ENCODE results near the gene CAPN9.

CAPN9 gene

GRCh38 chr1:230706020-230706699 lies 41.0 kb upstream of the CAPN9 start:
- no peak for DNase-seq (ENCODE audit: low spot score in 2 of 2)
- ATAC-seq (replicated peaks; ENCODE audit: extremely low read depth, poor library complexity, severe bottlenecking) = no peak
- Mint-ChIP-seq H3K4me3 (no peak overlapping the region), H3K9me3 (no peaks in the 10 kb centered on the region), H3K36me3 (ENCODE audit: insufficient read depth) (no peaks in the 10 kb centered on the region), H3K4me1 (peaks cover 16% of the 10 kb centered on the region), H3K27ac (ENCODE audit: low read depth) (no peak overlapping the region), H3K27me3 (peaks cover 19% of the 10 kb centered on the region)

GRCh38 chr1:230706887-230707731 lies 40.1 kb upstream of the CAPN9 start:
- DNase-seq (ENCODE audit: low spot score in 2 of 2) (no peak), ATAC-seq (replicated peaks; ENCODE audit: extremely low read depth, poor library complexity, severe bottlenecking) (no peak)
- Mint-ChIP-seq H3K4me3 (no peak overlapping the region), H3K36me3 (ENCODE audit: insufficient read depth) (no peaks in the 10 kb centered on the region), H3K27ac (ENCODE audit: low read depth) (no peak overlapping the region), H3K9me3 (no peaks in the 10 kb centered on the region), H3K4me1 (peaks cover 16% of the 10 kb centered on the region), H3K27me3 (peaks cover 19% of the 10 kb centered on the region)

GRCh38 chr1:230707732-230708630 lies 39.2 kb upstream of the CAPN9 start:
- ATAC-seq (replicated peaks; ENCODE audit: extremely low read depth, poor library complexity, severe bottlenecking) (no peak), DNase-seq (ENCODE audit: low spot score in 2 of 2) (no peak)
- no peaks in the 10 kb centered on the region for H3K9me3 Mint-ChIP-seq
- H3K27me3 Mint-ChIP-seq = peaks cover 26% of the 10 kb centered on the region
- no peaks in the 10 kb centered on the region for H3K36me3 Mint-ChIP-seq (ENCODE audit: insufficient read depth)
- H3K4me3 Mint-ChIP-seq = no peak overlapping the region
- H3K4me1 Mint-ChIP-seq = peaks cover 16% of the 10 kb centered on the region
- H3K27ac Mint-ChIP-seq (ENCODE audit: low read depth) = no peak overlapping the region

DNA sequence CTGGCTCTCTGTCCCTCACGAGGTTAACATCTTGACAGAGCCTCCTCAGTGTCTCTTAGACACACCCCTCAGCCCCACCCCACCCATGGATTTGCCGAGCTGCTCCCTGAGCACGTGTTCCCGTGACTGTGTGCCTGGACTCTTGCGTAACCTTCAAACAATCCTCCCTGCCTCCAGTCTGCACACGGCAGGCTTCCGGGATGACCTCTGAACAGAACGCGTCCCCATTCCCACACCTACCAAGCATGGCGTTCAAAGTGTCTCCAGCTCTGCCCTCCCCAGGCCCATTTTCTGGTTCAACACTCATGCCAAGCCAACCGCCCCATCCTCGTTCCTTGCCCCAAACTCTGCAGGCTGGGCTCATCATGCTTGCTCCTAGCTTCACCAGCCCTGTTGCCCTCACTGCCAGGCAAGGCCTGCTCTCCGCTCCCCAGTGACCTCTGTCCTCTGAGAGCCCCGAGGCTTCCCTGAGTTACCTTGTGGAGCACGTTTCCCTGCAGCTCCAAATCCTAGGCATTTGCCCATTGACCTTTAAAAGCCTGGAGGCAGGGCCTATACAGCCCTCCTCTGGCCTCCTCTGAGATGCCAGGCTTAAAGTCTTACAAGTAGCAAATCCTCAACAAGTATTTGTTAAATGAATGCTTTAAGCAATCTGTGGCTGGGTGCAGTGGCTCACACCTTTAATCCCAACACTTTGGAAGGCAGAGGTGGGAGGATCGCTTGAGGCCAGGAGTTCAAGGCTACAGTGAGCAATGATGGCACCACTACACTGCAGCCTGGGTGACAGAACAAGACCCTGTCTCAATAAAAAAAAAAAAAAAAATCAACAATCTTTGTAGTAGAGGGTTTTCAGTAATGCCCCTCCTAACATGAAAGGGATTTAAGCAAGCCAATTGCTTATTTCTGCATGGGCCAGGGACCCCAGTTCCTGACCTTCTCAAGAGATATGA lies 38.3 kb upstream of the CAPN9 start:
- H3K9me3 Mint-ChIP-seq = no peaks in the 10 kb centered on the region
- no peak overlapping the region for H3K4me3 Mint-ChIP-seq
- ATAC-seq (replicated peaks; ENCODE audit: extremely low read depth, poor library complexity, severe bottlenecking) (no peak), DNase-seq (ENCODE audit: low spot score in 2 of 2) (no peak)
- H3K36me3 Mint-ChIP-seq (ENCODE audit: insufficient read depth) = no peaks in the 10 kb centered on the region
- peaks cover 31% of the 10 kb centered on the region for H3K27me3 Mint-ChIP-seq
- peaks cover 16% of the 10 kb centered on the region for H3K4me1 Mint-ChIP-seq
- H3K27ac Mint-ChIP-seq (ENCODE audit: low read depth) = no peak overlapping the region

DNA sequence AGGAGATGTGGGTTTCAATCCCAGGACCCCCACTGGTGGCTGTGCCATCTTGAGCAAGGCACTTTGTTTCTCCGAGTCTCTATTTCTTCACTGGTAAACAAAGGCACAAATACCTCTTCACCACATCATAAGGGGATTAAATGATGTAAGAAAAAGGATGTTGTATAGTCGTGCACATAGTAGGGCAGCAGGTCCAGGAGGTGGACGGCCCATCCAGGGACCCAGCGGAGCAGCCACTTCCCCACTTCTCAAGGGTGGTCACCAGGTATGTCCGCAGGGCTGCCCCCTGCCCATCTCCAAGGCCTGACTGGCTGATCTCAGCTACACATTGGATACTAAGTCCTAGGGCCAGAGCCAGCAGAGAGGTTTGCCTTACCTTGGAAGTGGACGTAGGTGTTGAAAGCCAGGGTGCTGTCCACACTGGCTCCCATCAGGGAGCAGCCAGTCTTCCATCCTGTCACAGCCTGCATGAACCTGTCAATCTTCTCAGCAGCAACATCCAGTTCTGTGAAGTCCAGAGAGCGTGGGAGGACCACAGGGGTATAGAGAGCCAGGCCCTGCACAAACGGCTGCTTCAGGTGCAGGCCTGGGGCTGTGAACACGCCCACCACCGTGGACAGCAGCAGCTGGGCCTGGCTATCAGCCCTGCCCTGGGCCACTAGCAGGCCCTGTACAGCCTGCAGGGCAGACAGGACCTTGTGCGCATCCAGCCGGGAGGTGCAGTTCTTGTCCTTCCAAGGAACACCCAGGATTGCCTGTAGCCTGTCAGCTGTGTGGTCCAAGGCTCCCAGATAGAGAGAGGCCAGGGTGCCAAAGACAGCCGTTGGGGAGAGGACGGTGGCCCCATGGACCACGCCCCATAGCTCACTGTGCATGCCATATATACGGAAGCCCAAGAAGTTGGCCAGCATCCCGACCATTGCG lies 37.3 kb upstream of the CAPN9 start:
- Mint-ChIP-seq H3K36me3 (ENCODE audit: insufficient read depth) (no peaks in the 10 kb centered on the region), H3K4me1 (peaks cover 16% of the 10 kb centered on the region), H3K27ac (ENCODE audit: low read depth) (no peak overlapping the region), H3K9me3 (no peaks in the 10 kb centered on the region), H3K4me3 (no peak overlapping the region), H3K27me3 (peaks cover 31% of the 10 kb centered on the region)
- ATAC-seq (replicated peaks; ENCODE audit: extremely low read depth, poor library complexity, severe bottlenecking) = no peak
- no peak for DNase-seq (ENCODE audit: low spot score in 2 of 2)

DNA sequence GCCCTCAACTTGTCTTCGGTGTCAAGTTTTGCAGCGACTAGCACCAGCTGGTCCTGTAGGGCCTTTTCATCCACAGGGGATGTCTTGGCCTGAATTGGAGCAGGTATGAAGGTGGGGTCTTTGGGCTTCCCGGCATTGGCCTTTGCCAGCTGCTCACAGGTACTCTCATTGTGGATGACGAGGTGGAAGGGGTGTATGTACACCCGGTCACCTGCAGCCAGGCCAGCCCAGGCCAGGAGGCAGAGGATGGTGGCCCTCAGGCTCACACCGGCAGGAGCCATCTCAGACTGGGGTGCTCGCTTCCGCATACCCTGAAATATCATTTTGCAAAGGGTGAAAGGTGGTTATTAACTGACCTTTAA lies 36.7 kb upstream of the CAPN9 start:
- Mint-ChIP-seq H3K27me3 (peaks cover 31% of the 10 kb centered on the region), H3K4me3 (no peak overlapping the region), H3K4me1 (peaks cover 16% of the 10 kb centered on the region), H3K9me3 (no peaks in the 10 kb centered on the region), H3K27ac (ENCODE audit: low read depth) (no peak overlapping the region), H3K36me3 (ENCODE audit: insufficient read depth) (no peaks in the 10 kb centered on the region)
- no peak for DNase-seq (ENCODE audit: low spot score in 2 of 2)
- no peak for ATAC-seq (replicated peaks; ENCODE audit: extremely low read depth, poor library complexity, severe bottlenecking)

DNA sequence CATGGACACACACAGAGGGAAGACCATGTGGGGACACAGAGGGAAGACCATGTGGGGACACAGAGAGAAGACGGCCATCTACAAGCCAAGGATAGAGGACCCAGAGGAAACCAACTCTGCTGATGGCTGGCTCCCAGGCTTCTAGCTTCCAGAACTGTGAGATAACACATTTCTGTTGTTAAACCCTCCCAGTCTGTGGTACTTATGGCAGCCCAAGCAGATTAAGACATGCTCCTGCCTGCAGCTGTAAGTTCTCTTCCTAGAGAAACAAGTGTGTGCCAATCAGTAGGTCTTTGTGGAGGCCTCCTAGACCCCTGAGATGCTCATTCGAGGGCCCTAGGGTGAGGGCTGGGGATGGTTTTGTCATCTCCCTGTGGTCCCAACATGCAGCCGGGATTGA lies 35.9 kb upstream of the CAPN9 start:
- H3K27me3 Mint-ChIP-seq = peaks cover 31% of the 10 kb centered on the region
- peaks cover 16% of the 10 kb centered on the region for H3K4me1 Mint-ChIP-seq
- H3K36me3 Mint-ChIP-seq (ENCODE audit: insufficient read depth) = no peaks in the 10 kb centered on the region
- no peak overlapping the region for H3K4me3 Mint-ChIP-seq
- ATAC-seq (replicated peaks; ENCODE audit: extremely low read depth, poor library complexity, severe bottlenecking) (no peak), DNase-seq (ENCODE audit: low spot score in 2 of 2) (no peak)
- H3K27ac Mint-ChIP-seq (ENCODE audit: low read depth) = no peak overlapping the region
- H3K9me3 Mint-ChIP-seq = no peaks in the 10 kb centered on the region

GRCh38 chr1:230712470-230712942 lies 34.7 kb upstream of the CAPN9 start:
- ATAC-seq (replicated peaks; ENCODE audit: extremely low read depth, poor library complexity, severe bottlenecking) = no peak
- Mint-ChIP-seq H3K27me3 (peaks cover 28% of the 10 kb centered on the region), H3K27ac (ENCODE audit: low read depth) (no peak overlapping the region), H3K9me3 (no peaks in the 10 kb centered on the region), H3K4me3 (no peak overlapping the region), H3K36me3 (ENCODE audit: insufficient read depth) (peaks cover 2% of the 10 kb centered on the region), H3K4me1 (peaks cover 16% of the 10 kb centered on the region)
- DNase-seq (ENCODE audit: low spot score in 2 of 2) = no peak

DNA sequence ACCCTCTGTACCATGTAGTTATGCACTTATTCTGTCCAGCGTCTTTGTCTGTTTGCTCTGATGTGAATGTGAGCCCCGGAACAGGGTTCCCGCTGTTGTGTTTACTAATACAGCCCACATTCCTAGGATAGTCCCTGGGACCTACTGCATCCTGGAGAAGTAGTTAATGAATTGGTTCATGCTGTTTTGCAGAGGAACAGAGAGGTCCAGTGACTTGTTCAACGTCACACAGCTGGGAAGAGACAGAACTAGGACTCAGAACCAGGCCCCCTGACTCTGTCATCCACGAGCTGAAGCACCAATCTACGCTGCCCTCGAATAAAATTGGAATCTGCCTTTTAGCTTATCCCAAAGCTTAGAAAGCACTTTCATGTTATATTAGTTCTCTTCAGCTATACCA lies 34.0 kb upstream of the CAPN9 start:
- Mint-ChIP-seq H3K9me3 (no peaks in the 10 kb centered on the region), H3K27ac (ENCODE audit: low read depth) (no peak overlapping the region), H3K36me3 (ENCODE audit: insufficient read depth) (peaks cover 2% of the 10 kb centered on the region), H3K4me3 (no peak overlapping the region), H3K27me3 (peaks cover 22% of the 10 kb centered on the region), H3K4me1 (peaks cover 9% of the 10 kb centered on the region)
- no peak for ATAC-seq (replicated peaks; ENCODE audit: extremely low read depth, poor library complexity, severe bottlenecking)
- no peak for DNase-seq (ENCODE audit: low spot score in 2 of 2)

GRCh38 chr1:230713547-230713914 lies 33.7 kb upstream of the CAPN9 start:
- no peaks in the 10 kb centered on the region for H3K9me3 Mint-ChIP-seq
- peaks cover 2% of the 10 kb centered on the region for H3K36me3 Mint-ChIP-seq (ENCODE audit: insufficient read depth)
- no peak overlapping the region for H3K27ac Mint-ChIP-seq (ENCODE audit: low read depth)
- no peak overlapping the region for H3K4me3 Mint-ChIP-seq
- H3K4me1 Mint-ChIP-seq = peaks cover 5% of the 10 kb centered on the region
- peaks cover 20% of the 10 kb centered on the region for H3K27me3 Mint-ChIP-seq
- DNase-seq (ENCODE audit: low spot score in 2 of 2) (no peak), ATAC-seq (replicated peaks; ENCODE audit: extremely low read depth, poor library complexity, severe bottlenecking) (no peak)

Data from central memory CD8-positive, alpha-beta T cell (primary cell).